Natural killer cell (primary cell): ENCODE data around the gene ZDHHC17. TPM values are rescaled to one million over a fixed set of nuclear protein-coding genes. Genes with fewer than 3 reads are reported as not detected.

Source experiments
- ATAC-seq, 3 donors: fragments of 150-1000 bp in 2 of 3; fragments of 200-7000 bp in 1 of 3; cut with Tn5 transposase; 1 replicate in 1 of 3; 2 replicates in 2 of 3; pipeline ENCODE4 v1.10.0; 2021; ENCODE audit warnings: mild to moderate bottlenecking in 2 of 3, moderate library complexity in 2 of 3
- DNase-seq, 2 donors: peaks; one replicate each; pipeline versions ENCODE4 v3.0.0 to v3.0.0-alpha.2; 2013 to 2021; ENCODE audit warnings: mixed read lengths in 1 of 2
- H3K27ac ChIP-seq: one replicate; pipeline ENCODE4 v1.5.1; 2013; ENCODE audit warnings: mild to moderate bottlenecking, low read length
- H3K27me3 ChIP-seq: one replicate; pipeline ENCODE4 v1.6.1; 2013; ENCODE audit warnings: low read length; ENCODE audit not compliant: control insufficient read depth, insufficient read depth
- H3K36me3 ChIP-seq: one replicate; pipeline ENCODE4 v1.6.1; 2013; ENCODE audit warnings: low read length; ENCODE audit not compliant: control insufficient read depth, insufficient read depth
- H3K4me1 ChIP-seq: one replicate; pipeline ENCODE4 v1.6.1; 2013; ENCODE audit warnings: low read length; ENCODE audit not compliant: control insufficient read depth, insufficient read depth
- H3K4me3 ChIP-seq: one replicate; pipeline ENCODE4 v1.5.1; 2013; ENCODE audit warnings: low read length
- H3K9me3 ChIP-seq: one replicate; pipeline ENCODE4 v1.6.1; 2013; ENCODE audit warnings: low read length; ENCODE audit not compliant: control insufficient read depth, insufficient read depth
- H3K27ac Mint-ChIP-seq, 2 donors: one replicate each; pipeline ENCODE4 v1.8.0; 2022; ENCODE audit warnings: mild to moderate bottlenecking in 2 of 2, mixed read lengths in 2 of 2, moderate library complexity in 1 of 2
- H3K27me3 Mint-ChIP-seq, 2 donors: one replicate each; pipeline ENCODE4 v1.8.0; 2022; ENCODE audit warnings: low read depth in 2 of 2, mixed read lengths in 2 of 2
- H3K36me3 Mint-ChIP-seq: one replicate; pipeline ENCODE4 v1.8.0; 2022; ENCODE audit warnings: mixed read lengths
- H3K4me1 Mint-ChIP-seq, 2 donors: one replicate each; pipeline ENCODE4 v1.8.0; 2022; ENCODE audit warnings: mixed read lengths in 2 of 2
- H3K4me3 Mint-ChIP-seq: one replicate; pipeline ENCODE4 v1.8.0; 2022; ENCODE audit warnings: mild to moderate bottlenecking, moderate library complexity, mixed read lengths
- H3K9me3 Mint-ChIP-seq, 2 donors: one replicate each; pipeline ENCODE4 v1.8.0; 2022; ENCODE audit warnings: mixed read lengths in 2 of 2
- WGBS: methylation state at CpG from one replicate; pipeline ENCODE4 v1.1.7; 2013; ENCODE audit warnings: missing lambda C conversion rate; ENCODE audit not compliant: insufficient coverage; 5-methylcytosine and 5-hydroxymethylcytosine counted together
- intact Hi-C: fragments of 100-400 bp; cut with micrococcal nuclease; formaldehyde crosslinking; loops from one replicate; pipeline ENCODE4 v1.14.2; 2022
- total RNA-seq, 4 donors: library from RNA; stranded (reverse); fragments of 120-200 nt in 1 of 4; gene quantifications; one replicate each; pipeline versions ENCODE4 v1.2.3 to v1.2.4, GENCODE V29; 2013 to 2022
- TF ChIP-seq, protein P1 (sequence below): fragments of 200-600 bp; IDR thresholded peaks from one replicate; pipeline ENCODE4 v1.8.0; 2022; ENCODE audit warnings: antibody characterized with exemption

Gene ZDHHC17
- total RNA-seq, 3 donors from 2014 or later (not counting 1 experiment from before 2014, with no cell fraction given): 55.2 to 63.9 (median 58.4) TPM

- no peaks in the 10 kb centered on the region for H3K36me3 ChIP-seq
- ATAC-seq: no peak
- Mint-ChIP-seq H3K9me3 (no peaks in the 10 kb centered on the region), H3K36me3 (no peaks in the 10 kb centered on the region), H3K4me3 (no peak overlapping the region), H3K27ac (no peak overlapping the region), H3K4me1 (no peaks in the 10 kb centered on the region), H3K27me3 (peaks cover 11 to 24% of the 10 kb centered on the region in 2 donors)
- DNase-seq: no peak
- no peaks in the 10 kb centered on the region for H3K27me3 ChIP-seq
- no peaks in the 10 kb centered on the region for H3K4me1 ChIP-seq
- no peak overlapping the region for H3K27ac ChIP-seq
- whole genome bisulfite sequencing: 45% methylated on average over 1 of the region's 4 CpGs
- TF ChIP-seq, protein P1, sequence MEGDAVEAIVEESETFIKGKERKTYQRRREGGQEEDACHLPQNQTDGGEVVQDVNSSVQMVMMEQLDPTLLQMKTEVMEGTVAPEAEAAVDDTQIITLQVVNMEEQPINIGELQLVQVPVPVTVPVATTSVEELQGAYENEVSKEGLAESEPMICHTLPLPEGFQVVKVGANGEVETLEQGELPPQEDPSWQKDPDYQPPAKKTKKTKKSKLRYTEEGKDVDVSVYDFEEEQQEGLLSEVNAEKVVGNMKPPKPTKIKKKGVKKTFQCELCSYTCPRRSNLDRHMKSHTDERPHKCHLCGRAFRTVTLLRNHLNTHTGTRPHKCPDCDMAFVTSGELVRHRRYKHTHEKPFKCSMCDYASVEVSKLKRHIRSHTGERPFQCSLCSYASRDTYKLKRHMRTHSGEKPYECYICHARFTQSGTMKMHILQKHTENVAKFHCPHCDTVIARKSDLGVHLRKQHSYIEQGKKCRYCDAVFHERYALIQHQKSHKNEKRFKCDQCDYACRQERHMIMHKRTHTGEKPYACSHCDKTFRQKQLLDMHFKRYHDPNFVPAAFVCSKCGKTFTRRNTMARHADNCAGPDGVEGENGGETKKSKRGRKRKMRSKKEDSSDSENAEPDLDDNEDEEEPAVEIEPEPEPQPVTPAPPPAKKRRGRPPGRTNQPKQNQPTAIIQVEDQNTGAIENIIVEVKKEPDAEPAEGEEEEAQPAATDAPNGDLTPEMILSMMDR: no peak
- H3K4me3 ChIP-seq: no peak overlapping the region
- no peaks in the 10 kb centered on the region for H3K9me3 ChIP-seq
- intact Hi-C loops: no loop called here
These were observed 24.0 kb upstream of the ZDHHC17 start for GRCh38 chr12:76739896-76740295.

- no peak for ATAC-seq
- no peaks in the 10 kb centered on the region for H3K9me3 ChIP-seq
- 96% methylated on average over 8 of the region's 8 CpGs for WGBS
- Mint-ChIP-seq H3K27me3 (peaks cover 11 to 21% of the 10 kb centered on the region in 2 donors), H3K9me3 (no peaks in the 10 kb centered on the region), H3K27ac (no peak overlapping the region), H3K4me3 (no peak overlapping the region), H3K4me1 (no peaks in the 10 kb centered on the region), H3K36me3 (no peaks in the 10 kb centered on the region)
- no peak overlapping the region for H3K4me3 ChIP-seq
- no peaks in the 10 kb centered on the region for H3K36me3 ChIP-seq
- no peak overlapping the region for H3K27ac ChIP-seq
- DNase-seq: no peak
- intact Hi-C loops: no loop called here
- H3K27me3 ChIP-seq: peaks cover 2% of the 10 kb centered on the region
- TF ChIP-seq, protein P1: no peak
- no peaks in the 10 kb centered on the region for H3K4me1 ChIP-seq
These were observed 23.4 kb upstream of the ZDHHC17 start for GRCh38 chr12:76740501-76740900.

- Histone ChIP-seq H3K27me3 (peaks cover 2% of the 10 kb centered on the region), H3K4me3 (no peak overlapping the region), H3K27ac (no peak overlapping the region), H3K36me3 (no peaks in the 10 kb centered on the region), H3K4me1 (no peaks in the 10 kb centered on the region), H3K9me3 (no peaks in the 10 kb centered on the region)
- H3K36me3 Mint-ChIP-seq: no peaks in the 10 kb centered on the region
- 97% methylated on average over 2 of the region's 2 CpGs for WGBS
- ATAC-seq (no peak), DNase-seq (no peak)
- no peak overlapping the region for H3K4me3 Mint-ChIP-seq
- H3K27me3 Mint-ChIP-seq: peaks cover 5 to 14% of the 10 kb centered on the region in 2 donors
- H3K9me3 Mint-ChIP-seq: no peaks in the 10 kb centered on the region
- TF ChIP-seq, protein P1: no peak
- H3K4me1 Mint-ChIP-seq: no peaks in the 10 kb centered on the region
- no peak overlapping the region for H3K27ac Mint-ChIP-seq
- intact Hi-C loops: no loop called here
These were observed 18.6 kb upstream of the ZDHHC17 start for GRCh38 chr12:76745343-76745742.

DNA sequence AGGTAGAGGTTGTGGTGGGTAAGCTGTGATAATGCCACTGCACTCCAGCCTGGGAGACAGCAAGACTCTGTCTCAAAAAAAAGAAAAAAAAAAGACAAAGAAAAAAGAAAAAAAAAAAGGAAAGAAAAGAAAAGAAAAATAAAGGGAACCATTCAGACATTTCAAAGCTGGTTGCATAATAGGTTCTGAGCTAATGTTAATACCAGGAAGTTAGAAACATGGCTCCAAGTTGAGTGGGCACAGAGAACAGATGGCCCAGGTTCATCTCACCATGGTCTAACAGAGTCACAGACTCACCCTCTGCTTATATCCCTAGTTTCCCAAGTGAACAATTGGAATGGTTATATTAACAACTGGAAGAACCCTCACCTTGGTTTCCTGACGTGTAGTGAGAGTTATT is 17.4 kb upstream of the ZDHHC17 start:
- DNase-seq: no peak
- ATAC-seq: no peak
- Histone ChIP-seq H3K27ac (no peak overlapping the region), H3K36me3 (no peaks in the 10 kb centered on the region), H3K27me3 (peaks cover 2% of the 10 kb centered on the region), H3K9me3 (no peaks in the 10 kb centered on the region), H3K4me3 (no peak overlapping the region), H3K4me1 (no peaks in the 10 kb centered on the region)
- intact Hi-C loops: no loop called here
- no peak overlapping the region for H3K27ac Mint-ChIP-seq
- 67% methylated on average over 1 of the region's 1 CpG for WGBS
- no peaks in the 10 kb centered on the region for H3K9me3 Mint-ChIP-seq
- H3K27me3 Mint-ChIP-seq: peaks cover 5 to 14% of the 10 kb centered on the region in 2 donors
- H3K4me3 Mint-ChIP-seq: no peak overlapping the region
- H3K4me1 Mint-ChIP-seq: no peaks in the 10 kb centered on the region
- no peaks in the 10 kb centered on the region for H3K36me3 Mint-ChIP-seq
- TF ChIP-seq, protein P1: no peak
